ENCODE data around the gene TOB1.

Gene TOB1

DNA sequence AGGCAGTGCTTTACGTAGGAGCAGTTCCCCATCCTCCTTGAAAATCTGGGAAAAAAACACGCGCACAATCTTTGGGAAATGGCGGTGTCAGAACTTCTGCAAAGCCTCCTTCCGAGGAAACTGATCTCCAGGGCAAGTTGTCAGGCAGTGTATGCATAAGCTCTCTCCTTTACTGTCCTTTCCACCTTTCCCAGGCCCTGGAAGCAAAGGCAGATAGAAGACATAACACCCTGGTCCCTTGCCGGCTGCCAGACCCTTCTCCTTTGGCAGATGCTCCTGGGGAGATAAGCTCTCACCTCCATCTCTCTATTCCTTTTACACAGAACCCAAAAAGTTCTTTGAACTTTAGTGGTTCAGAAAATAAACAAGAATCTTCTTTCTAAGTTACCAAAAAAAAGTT, 12.4 kb downstream of the TOB1 start:
- no peak for DNase-seq (ENCODE audit: low read depth)
- H3K4me3 ChIP-seq (ENCODE audit: low read depth, low read length): no peak overlapping the region
- TF ChIP-seq, protein P1, sequence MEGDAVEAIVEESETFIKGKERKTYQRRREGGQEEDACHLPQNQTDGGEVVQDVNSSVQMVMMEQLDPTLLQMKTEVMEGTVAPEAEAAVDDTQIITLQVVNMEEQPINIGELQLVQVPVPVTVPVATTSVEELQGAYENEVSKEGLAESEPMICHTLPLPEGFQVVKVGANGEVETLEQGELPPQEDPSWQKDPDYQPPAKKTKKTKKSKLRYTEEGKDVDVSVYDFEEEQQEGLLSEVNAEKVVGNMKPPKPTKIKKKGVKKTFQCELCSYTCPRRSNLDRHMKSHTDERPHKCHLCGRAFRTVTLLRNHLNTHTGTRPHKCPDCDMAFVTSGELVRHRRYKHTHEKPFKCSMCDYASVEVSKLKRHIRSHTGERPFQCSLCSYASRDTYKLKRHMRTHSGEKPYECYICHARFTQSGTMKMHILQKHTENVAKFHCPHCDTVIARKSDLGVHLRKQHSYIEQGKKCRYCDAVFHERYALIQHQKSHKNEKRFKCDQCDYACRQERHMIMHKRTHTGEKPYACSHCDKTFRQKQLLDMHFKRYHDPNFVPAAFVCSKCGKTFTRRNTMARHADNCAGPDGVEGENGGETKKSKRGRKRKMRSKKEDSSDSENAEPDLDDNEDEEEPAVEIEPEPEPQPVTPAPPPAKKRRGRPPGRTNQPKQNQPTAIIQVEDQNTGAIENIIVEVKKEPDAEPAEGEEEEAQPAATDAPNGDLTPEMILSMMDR (IDR thresholded peaks at IDR 0.05; ENCODE audit: insufficient read depth, low read depth, low read length, missing control alignments): no peak

DNA sequence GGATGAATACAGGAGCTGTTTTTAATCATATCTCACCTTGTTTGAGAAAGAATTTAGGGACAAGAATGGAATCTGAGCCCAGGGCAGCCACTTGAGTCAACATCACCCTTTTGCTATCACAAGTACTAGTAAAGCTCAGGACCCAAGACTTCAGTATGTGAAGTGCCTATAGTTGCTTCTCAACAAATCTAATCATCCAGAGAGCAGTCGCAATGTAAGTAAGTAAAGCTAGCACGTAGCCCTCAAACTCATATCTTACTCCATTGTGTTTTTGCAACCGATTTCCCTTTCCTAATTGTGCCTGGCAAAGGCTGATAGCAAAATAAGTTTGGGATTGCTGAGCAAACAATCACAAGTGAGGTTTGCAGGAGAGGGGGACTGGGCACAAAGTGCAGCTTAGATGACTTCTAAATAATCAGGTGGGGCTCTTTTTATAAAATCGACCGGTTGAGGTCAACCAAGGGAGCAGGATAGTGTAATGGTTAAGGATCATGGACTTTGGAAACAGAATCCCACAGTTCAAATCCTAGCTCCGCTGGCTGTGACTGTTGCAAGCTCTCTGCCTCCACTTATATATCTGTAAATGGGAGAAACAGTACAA, 13.0 kb downstream of the TOB1 start:
- H3K4me3 ChIP-seq (ENCODE audit: low read depth, low read length): no peak overlapping the region
- no peak for DNase-seq (ENCODE audit: low read depth)
- TF ChIP-seq, protein P1 (IDR thresholded peaks at IDR 0.05; ENCODE audit: insufficient read depth, low read depth, low read length, missing control alignments): no peak

- TF ChIP-seq, protein P1 (IDR thresholded peaks at IDR 0.05; ENCODE audit: insufficient read depth, low read depth, low read length, missing control alignments): no peak
- DNase-seq (ENCODE audit: low read depth): no peak
- no peak overlapping the region for H3K4me3 ChIP-seq (ENCODE audit: low read depth, low read length)
Observed at GRCh38 chr17:50850640-50851039, 15.5 kb downstream of the TOB1 start.

DNA sequence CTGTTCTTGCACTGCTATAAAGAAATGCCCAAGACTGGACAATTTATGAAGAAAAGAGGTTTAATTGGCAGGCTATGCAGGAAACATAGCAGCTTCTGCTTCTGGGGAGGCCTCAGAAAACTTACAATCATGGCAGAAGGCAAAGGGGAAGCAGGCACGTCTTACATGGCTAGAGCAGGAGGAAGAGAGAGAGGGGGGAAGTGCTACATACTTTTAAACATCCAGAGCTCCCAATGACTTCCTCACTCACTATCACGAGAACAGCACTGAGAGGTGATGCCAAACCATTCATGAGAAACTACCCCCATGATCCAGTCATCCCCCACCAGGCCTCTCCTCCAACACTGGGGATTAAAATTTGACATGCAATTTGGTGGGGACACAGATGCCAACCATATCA, 17.4 kb downstream of the TOB1 start:
- TF ChIP-seq, protein P1 (IDR thresholded peaks at IDR 0.05; ENCODE audit: insufficient read depth, low read depth, low read length, missing control alignments): no peak
- no peak overlapping the region for H3K4me3 ChIP-seq (ENCODE audit: low read depth, low read length)
- DNase-seq (ENCODE audit: low read depth): no peak

DNA sequence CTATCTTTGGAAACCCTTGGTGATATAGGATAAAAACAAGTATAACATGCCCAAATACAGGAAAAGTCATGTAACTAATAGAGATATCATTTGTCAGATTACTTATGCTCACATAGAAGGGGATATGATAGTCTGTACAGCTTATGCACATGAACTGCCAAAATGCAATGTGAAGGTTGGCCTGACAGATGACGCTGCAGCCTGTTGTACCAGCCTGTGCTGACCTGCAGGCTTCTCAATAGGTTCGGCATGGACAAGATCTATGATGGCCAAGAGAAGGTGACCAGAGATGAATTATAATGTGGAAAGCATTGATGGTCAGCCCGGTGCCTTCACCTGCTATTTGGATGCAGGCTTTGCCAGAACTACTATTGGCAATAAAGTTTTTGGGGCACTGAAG, 18.1 kb downstream of the TOB1 start:
- no peak for DNase-seq (ENCODE audit: low read depth)
- H3K4me3 ChIP-seq (ENCODE audit: low read depth, low read length): no peak overlapping the region

DNA sequence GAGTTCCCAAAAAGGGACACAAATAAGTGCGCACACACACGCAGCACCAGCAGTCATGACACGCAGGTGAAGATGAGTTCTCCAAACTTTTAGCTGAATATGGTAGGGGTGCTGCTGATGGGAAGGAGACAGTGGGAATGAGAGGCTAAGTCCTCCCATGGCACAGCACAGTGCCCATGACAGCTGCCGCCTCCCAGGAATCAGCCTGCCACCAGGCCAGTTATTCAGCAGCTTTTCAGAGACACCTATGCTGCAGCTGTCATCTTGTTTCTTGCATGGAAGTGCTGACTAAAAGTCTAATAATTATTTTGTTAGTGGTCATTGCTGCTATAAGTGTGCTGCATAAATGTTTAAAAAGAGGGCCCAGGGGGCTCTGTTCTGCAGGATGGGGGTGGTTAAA, 18.6 kb downstream of the TOB1 start:
- no peak overlapping the region for H3K4me3 ChIP-seq (ENCODE audit: low read depth, low read length)
- TF ChIP-seq, protein P1 (IDR thresholded peaks at IDR 0.05; ENCODE audit: insufficient read depth, low read depth, low read length, missing control alignments): no peak
- no peak for DNase-seq (ENCODE audit: low read depth)

More for the DNA sequence above, 18.1 kb downstream of the TOB1 start:
- TF ChIP-seq, protein P1 (IDR thresholded peaks at IDR 0.05; ENCODE audit: insufficient read depth, low read depth, low read length, missing control alignments): no peak

Data from GM12865 (cell line).